ENCODE data around the gene CEBPB. TPM values are rescaled to one million over a fixed set of nuclear protein-coding genes. Genes with fewer than 3 reads are reported as not detected.

The CEBPB gene
- total RNA-seq, 1 donor: 268 TPM

- Histone ChIP-seq H3K4me3 (ENCODE audit: low read length) (no peak overlapping the region), H3K9me3 (ENCODE audit: low read depth, low read length) (no peaks in the 10 kb centered on the region), H3K4me1 (ENCODE audit: insufficient read depth, low read length) (peaks cover 46% of the 10 kb centered on the region), H3K27me3 (ENCODE audit: insufficient read depth, low read length) (peaks cover 3% of the 10 kb centered on the region)
Measured at GRCh38 chr20:50186151-50186885, 4.3 kb upstream of the CEBPB start.

GRCh38 chr20:50186987-50187402 lies 3.6 kb upstream of the CEBPB start:
- peaks cover 46% of the 10 kb centered on the region for H3K4me1 ChIP-seq (ENCODE audit: insufficient read depth, low read length)
- H3K4me3 ChIP-seq (ENCODE audit: low read length): no peak overlapping the region
- H3K9me3 ChIP-seq (ENCODE audit: low read depth, low read length): no peaks in the 10 kb centered on the region
- H3K27me3 ChIP-seq (ENCODE audit: insufficient read depth, low read length): peaks cover 3% of the 10 kb centered on the region

GRCh38 chr20:50187403-50188051 lies 3.1 kb upstream of the CEBPB start:
- no peaks in the 10 kb centered on the region for H3K9me3 ChIP-seq (ENCODE audit: low read depth, low read length)
- H3K4me3 ChIP-seq (ENCODE audit: low read length): no peak overlapping the region
- H3K27me3 ChIP-seq (ENCODE audit: insufficient read depth, low read length): peaks cover 3% of the 10 kb centered on the region
- peaks cover 46% of the 10 kb centered on the region for H3K4me1 ChIP-seq (ENCODE audit: insufficient read depth, low read length)

- H3K9me3 ChIP-seq (ENCODE audit: low read depth, low read length): no peaks in the 10 kb centered on the region
- no peak overlapping the region for H3K4me3 ChIP-seq (ENCODE audit: low read length)
- H3K4me1 ChIP-seq (ENCODE audit: insufficient read depth, low read length): peaks cover 54% of the 10 kb centered on the region
- H3K27me3 ChIP-seq (ENCODE audit: insufficient read depth, low read length): peaks cover 3% of the 10 kb centered on the region
Measured at GRCh38 chr20:50188287-50188688, 2.3 kb upstream of the CEBPB start.

GRCh38 chr20:50188879-50189680 lies 1.6 kb upstream of the CEBPB start:
- peaks cover 61% of the 10 kb centered on the region for H3K4me1 ChIP-seq (ENCODE audit: insufficient read depth, low read length)
- H3K4me3 ChIP-seq (ENCODE audit: low read length): no peak overlapping the region
- H3K27me3 ChIP-seq (ENCODE audit: insufficient read depth, low read length): peaks cover 3% of the 10 kb centered on the region
- no peaks in the 10 kb centered on the region for H3K9me3 ChIP-seq (ENCODE audit: low read depth, low read length)

- Histone ChIP-seq H3K27me3 (ENCODE audit: insufficient read depth, low read length) (peaks cover 3% of the 10 kb centered on the region), H3K4me1 (ENCODE audit: insufficient read depth, low read length) (peaks cover 64% of the 10 kb centered on the region), H3K9me3 (ENCODE audit: low read depth, low read length) (no peaks in the 10 kb centered on the region), H3K4me3 (ENCODE audit: low read length) (peak overlapping the region; percentile 19)
Measured at GRCh38 chr20:50189681-50190250, 864 bp upstream of the CEBPB start.

GRCh38 chr20:50191065-50191543 lies 474 bp downstream of the CEBPB start:
- Histone ChIP-seq H3K4me3 (ENCODE audit: low read length) (peak overlapping the region; percentile 94), H3K4me1 (ENCODE audit: insufficient read depth, low read length) (peaks cover 75% of the 10 kb centered on the region), H3K9me3 (ENCODE audit: low read depth, low read length) (no peaks in the 10 kb centered on the region), H3K27me3 (ENCODE audit: insufficient read depth, low read length) (peaks cover under 1% of the 10 kb centered on the region)

- Histone ChIP-seq H3K9me3 (ENCODE audit: low read depth, low read length) (no peaks in the 10 kb centered on the region), H3K4me3 (ENCODE audit: low read length) (peak overlapping the region; percentile 94), H3K4me1 (ENCODE audit: insufficient read depth, low read length) (peaks cover 75% of the 10 kb centered on the region), H3K27me3 (ENCODE audit: insufficient read depth, low read length) (no peaks in the 10 kb centered on the region)
Measured at GRCh38 chr20:50191544-50192363, 1.1 kb downstream of the CEBPB start.

- Histone ChIP-seq H3K4me3 (ENCODE audit: low read length) (peak overlapping the region; percentile 94), H3K4me1 (ENCODE audit: insufficient read depth, low read length) (peaks cover 75% of the 10 kb centered on the region)
Measured at GRCh38 chr20:50192364-50193198, 2.0 kb downstream of the CEBPB start.

GRCh38 chr20:50193199-50193835 lies 2.7 kb downstream of the CEBPB start:
- Histone ChIP-seq H3K4me1 (ENCODE audit: insufficient read depth, low read length) (peaks cover 68% of the 10 kb centered on the region), H3K4me3 (ENCODE audit: low read length) (peak overlapping the region; percentile 94), H3K9me3 (ENCODE audit: low read depth, low read length) (no peaks in the 10 kb centered on the region), H3K27me3 (ENCODE audit: insufficient read depth, low read length) (no peaks in the 10 kb centered on the region)

More at GRCh38 chr20:50192364-50193198, 2.0 kb downstream of the CEBPB start:
- no peaks in the 10 kb centered on the region for H3K27me3 ChIP-seq (ENCODE audit: insufficient read depth, low read length)
- no peaks in the 10 kb centered on the region for H3K9me3 ChIP-seq (ENCODE audit: low read depth, low read length)

GRCh38 chr20:50193836-50194421 lies 3.3 kb downstream of the CEBPB start:
- Histone ChIP-seq H3K9me3 (ENCODE audit: low read depth, low read length) (no peaks in the 10 kb centered on the region), H3K4me3 (ENCODE audit: low read length) (peak overlapping the region; percentile 94), H3K4me1 (ENCODE audit: insufficient read depth, low read length) (peaks cover 62% of the 10 kb centered on the region), H3K27me3 (ENCODE audit: insufficient read depth, low read length) (no peaks in the 10 kb centered on the region)

- Histone ChIP-seq H3K4me1 (ENCODE audit: insufficient read depth, low read length) (peaks cover 57% of the 10 kb centered on the region), H3K4me3 (ENCODE audit: low read length) (peak overlapping the region; percentile 94), H3K9me3 (ENCODE audit: low read depth, low read length) (no peaks in the 10 kb centered on the region), H3K27me3 (ENCODE audit: insufficient read depth, low read length) (no peaks in the 10 kb centered on the region)
Measured at GRCh38 chr20:50194422-50194830, 3.8 kb downstream of the CEBPB start.
